HG02981 (cell line): ENCODE data around the gene LRRC47.
"Not testable (repeated sequence)": the region's sequence is repeated elsewhere in the genome, so short reads cannot be mapped to it uniquely, and the experiment has no call there.

ENCODE experiments used
- ATAC-seq: cut with Tn5 transposase; IDR thresholded peaks from one replicate; pipeline ENCODE4 v1.9.1; 2021; ENCODE audit warnings: mild to moderate bottlenecking, moderate library complexity; ENCODE audit not compliant: unreplicated experiment

Gene LRRC47

DNA sequence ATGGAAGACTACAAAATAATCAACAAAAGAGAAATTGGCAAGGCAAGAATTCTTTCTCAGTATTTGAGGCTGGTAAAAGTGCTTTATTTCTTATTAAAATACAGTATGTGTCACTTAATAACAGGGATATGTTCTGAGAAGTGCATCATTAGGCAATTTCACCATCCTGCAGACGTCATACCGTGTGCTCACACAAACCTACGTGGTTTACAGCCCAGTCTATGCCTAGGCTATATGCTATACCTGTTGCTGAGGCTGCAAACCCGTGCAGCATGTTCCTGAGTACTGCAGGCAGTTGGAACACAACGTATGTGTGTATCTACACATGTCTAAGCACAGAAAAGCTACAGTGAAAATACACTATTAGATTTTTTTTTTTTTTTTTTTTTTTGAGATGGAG lies 46.8 kb downstream of the LRRC47 start:
- ATAC-seq: no peak

GRCh38 chr1:3748316-3748900 lies 47.9 kb downstream of the LRRC47 start:
- not testable (repeated sequence) for ATAC-seq

DNA sequence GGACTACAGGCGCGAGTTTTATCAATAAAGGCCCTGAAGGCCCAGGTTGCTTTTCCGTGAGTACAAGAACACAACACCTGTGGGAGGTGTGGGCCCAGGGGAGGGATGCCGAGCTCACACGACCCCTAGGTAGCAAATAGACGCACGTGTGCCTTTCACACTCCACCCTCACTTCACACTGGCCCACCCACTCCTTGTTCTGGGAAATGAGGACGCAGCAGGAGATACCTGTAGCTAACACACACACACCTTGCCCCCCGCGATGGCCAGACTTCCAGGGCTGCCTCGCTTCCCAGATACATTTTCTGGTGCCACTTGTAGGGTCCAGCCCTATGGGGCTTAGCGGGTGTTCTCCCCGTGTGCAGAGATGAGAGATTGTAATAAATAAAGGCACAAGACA lies 48.4 kb downstream of the LRRC47 start:
- ATAC-seq: no peak

- ATAC-seq: no peak
Observed at GRCh38 chr1:3747522-3747848, 48.8 kb downstream of the LRRC47 start.

- peak; percentile 83 for ATAC-seq
Observed at GRCh38 chr1:3746830-3747521, 49.3 kb downstream of the LRRC47 start.

DNA sequence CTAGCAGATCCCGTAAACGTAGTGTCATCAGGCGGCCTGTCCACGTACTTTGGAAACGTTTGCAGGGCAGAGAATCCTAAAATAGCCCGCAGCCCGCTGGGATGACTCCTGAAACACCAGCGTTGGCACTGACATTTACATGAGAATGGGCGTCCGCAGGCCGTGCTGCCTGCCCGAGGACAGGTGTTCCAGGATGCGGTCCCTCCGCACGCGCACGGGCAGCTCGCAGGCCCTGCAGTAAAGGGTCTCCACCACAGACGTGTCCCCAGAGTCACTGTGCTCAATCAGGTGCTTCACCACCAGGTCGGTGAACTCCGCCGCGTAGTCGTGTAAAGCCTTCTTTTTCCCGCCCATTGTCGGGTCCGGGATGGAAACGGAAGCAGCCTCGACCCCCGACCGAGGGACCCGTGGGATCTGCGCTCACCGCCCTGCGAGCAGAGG lies 49.9 kb downstream of the LRRC47 start:
- peak; percentile 12 for ATAC-seq

DNA sequence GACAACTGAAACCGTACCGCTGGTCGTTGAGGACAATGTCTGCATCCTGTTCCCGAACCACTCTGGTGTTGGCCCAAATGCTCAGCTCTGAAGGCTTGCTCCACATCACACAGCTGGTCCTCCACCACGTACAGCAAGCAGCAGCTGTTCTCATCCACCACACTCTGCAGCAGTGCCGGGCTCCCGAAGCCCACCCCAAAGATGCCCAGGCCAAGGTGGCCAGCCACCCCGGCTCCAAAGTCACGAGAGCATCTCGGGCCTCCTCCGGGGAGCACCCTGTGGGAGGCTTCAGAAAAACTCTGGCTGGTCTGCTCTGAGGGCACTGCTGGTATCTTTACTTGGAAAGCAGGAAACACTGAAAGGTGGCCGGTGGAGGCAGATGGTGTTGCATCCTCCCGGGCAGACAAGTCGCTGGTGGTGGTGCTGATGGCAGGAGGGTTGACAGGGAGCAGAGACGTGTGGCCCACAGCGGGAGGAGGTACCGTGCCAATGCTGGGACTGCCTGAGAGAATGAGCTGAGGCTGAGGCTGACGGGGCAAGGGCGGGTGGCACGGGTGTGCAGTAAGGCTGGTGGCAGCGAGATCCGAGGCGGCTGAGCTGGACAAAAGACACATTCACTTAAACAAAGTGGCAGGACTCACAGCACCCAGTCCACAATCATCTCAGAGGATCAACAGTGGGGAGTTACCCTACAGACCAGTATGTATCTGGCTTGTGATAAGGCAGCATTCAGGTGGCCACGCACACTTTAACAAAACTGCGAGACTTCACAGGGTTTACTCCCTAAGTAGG lies 50.5 kb downstream of the LRRC47 start:
- no peak for ATAC-seq

DNA sequence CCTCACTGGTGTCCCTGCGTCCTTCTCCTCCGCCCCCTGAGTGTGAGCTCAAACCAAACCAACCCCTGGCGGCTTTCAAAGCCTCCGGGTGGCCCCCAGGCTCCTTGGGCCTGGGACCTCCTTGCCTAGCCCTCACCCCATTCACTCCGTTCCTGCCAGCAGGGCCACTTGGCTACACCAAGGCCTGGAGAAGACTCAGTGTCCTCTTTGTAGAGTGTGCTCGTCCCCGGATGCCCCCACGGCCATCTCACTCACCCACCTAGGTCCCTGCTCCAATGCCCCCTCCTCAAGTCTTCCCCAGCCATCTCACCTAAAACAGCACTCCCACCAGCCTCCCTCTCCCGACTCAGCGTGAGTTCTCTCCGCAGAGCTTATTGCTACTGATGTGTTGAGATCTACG lies 51.2 kb downstream of the LRRC47 start:
- ATAC-seq: no peak

GRCh38 chr1:3744646-3745045 lies 51.7 kb downstream of the LRRC47 start:
- ATAC-seq: no peak

DNA sequence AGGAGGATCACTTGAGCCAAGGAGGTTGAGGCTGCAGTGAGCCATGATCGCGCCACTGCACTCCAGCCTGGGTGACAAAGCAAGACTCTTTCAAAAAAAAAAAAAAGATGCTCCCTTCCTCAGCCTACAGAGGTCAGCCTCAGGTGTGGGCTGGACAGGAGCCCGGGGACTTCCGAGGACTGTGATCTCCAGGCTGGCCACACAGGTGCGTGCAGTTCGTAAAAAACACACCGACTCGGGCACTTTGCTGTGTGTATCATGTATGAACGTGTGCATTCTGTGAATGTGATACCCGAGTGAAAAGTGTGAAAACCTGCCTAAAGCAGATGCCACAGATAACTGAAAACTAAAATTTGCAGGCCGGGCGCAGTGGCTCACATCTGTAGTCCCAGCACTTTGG lies 52.5 kb downstream of the LRRC47 start:
- ATAC-seq: no peak

GRCh38 chr1:3743421-3743820 lies 52.9 kb downstream of the LRRC47 start:
- no peak for ATAC-seq

- no peak for ATAC-seq
Observed at GRCh38 chr1:3742439-3743298, 53.6 kb downstream of the LRRC47 start.

DNA sequence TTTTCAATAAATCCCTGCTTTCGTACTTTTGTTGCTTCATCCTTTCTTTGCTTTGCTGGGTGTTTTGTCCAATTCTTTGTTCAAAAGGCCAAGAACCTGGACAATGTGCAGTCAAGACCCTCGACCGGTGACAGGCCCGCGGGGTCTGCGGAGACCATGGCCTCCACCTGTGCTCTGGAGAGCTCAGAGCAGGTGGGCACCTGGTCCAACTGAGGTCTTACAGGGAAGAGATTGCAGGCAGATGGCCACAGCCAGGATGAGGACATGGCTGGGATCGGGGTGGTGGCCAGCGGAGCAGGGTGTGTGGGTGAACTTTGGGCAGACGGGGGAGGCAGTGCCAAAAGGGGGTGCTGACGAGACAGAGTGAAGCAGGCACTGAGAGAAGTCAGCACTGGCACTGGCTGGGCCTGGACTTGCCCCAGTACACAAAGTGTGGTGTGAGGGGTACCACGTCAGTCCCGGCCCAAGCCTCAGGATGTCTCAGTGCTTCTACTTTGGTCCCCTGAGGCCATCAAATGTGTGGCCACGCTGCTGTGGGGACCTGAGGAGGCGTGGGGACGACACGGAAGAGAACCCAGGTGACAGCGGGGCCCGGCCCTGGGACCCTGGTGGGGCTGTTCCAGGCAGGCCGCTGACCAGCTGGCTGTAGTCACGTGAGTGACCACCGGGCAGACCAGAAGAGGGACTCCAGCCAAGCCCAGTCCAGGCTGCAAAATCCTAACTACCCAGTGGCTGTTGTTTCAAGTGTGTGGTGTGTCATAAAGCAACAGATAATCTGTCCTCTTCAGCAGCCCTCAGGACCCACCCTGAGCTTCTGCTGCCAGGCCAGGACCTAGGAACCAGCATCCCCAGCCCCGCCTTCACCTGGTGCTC lies 54.5 kb downstream of the LRRC47 start:
- ATAC-seq: no peak

DNA sequence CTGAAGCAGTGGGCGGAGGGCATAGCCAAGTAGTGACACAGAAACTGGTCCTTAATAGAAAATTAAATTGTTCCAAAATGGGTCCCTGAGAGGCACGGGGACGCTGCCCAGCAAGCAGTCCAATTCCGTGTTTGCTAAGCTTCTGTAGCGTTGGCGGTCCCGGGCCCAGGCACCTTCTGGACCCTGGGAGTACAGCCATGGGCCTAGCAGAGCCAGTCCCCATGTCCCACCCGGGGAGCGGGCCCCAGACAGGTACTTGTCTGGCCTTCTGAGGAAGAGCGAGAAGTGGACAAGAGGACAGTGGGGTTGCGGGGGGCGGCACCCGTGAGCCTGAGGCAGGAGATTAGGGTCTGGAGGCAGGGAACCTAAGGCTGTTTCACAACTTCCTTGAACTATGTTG lies 55.5 kb downstream of the LRRC47 start:
- no peak for ATAC-seq

DNA sequence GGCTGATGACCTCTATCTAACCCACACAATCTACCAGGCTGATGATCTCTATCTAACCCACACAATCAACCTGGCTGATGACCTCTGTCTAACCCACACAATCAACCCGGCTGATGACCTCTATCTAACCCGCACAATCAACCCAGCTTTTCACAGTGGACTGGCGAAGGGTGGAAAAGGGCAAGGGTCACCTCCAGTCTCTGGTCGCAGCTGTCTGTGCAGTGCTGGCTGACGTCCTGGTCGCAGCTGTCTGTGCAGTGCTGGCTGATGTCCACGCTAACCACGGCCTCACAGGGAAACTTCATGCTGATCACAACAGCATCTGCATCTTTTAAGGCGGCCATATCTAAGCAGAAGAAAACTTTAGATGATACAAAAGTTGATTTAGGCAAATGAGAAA lies 56.3 kb downstream of the LRRC47 start:
- no peak for ATAC-seq

DNA sequence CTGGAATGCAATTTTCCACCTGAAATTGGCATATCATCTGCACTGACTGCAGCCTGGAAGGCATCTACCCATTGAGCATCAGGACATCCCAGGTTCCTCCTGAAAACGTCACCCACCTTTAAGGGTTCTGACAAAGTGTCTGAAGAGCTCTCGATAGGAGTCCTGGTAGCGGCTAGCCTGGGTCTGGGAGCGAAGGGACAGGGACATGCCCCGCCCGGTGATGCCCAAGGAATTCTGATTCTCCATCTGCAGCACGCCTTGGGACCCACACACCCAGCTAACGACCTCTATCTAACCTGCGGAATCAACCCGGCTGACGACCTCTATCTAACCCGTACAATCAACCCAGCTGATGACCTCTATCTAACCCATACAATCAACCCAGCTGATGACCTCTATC lies 57.4 kb downstream of the LRRC47 start:
- no peak for ATAC-seq

DNA sequence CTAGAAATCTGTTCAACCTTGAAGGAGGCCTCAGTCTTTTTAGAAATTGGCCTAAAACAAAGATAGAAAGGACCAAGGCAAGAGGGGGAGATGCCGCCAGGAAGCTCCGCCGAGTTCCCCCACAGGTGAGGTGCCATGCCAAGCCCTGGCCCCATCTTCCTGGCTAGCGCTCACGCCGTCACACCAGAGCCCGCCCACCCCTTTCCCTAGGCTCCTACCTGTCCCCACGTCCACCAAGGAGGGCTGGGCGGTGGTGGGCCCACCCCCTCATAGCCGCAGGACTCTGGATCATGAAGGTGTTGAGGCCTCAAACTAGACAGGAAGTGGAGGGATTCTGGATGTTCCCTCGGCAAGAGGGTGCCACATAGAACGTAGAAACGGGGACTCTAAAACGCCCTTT lies 59.6 kb downstream of the LRRC47 start:
- no peak for ATAC-seq

DNA sequence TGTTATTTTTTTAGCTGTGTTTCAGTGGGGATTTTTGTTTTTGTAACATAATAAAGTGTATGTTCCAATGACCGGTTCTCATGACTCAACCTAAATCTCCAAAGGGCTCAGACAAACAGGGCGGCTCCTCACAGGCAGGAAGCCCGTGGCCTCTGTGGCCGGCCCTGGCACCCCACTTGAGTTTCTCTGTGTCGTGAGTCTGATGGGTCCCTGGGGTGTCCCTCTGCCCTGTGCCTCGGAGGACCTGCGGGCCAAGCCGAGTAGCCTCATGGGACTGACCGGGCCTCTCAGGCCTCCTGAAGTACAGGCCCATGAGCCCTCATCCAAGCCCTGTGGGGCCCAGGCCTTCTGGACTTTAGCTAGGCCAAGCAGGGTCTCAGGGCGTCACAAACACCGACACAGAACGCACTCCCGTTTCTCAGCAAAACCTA lies 60.2 kb downstream of the LRRC47 start:
- no peak for ATAC-seq

- ATAC-seq: no peak
Observed at GRCh38 chr1:3735688-3736087, 60.6 kb downstream of the LRRC47 start.

DNA sequence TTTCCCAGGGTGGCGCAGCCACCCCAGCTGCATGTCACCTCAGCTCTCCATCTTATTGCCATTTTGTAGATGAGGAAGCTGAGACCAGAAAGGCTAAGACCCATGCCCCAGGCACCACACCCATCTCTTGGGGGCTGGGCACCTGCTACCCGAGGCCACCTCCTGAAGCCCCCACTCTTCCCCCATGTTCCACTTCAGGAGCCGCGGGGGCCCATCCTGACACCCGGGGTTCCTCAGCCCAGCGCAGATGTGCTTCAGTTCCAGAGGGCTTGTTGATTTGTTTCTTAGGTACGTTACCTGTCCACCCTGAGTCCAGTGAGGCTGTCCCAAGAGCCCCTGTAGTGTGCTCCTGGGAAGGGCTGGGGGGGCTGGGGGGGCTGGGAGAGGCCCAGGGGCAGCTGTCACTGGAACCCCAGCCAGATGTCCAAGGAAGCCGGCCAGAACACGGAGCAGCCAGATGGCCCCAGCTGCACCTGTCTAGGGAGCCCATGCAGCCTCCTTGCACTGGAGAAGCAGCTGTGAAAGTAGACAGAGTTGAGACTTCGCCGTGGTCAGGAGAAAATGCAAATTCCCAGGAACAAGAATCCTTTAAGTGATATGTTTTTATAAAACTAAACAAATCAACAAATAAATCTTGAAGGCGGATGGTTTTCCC lies 61.1 kb downstream of the LRRC47 start:
- ATAC-seq: no peak
